Measurements from ENCODE around the gene CNOT6L.

The CNOT6L gene

GRCh38 chr4:77710059-77710458 lies 109.1 kb downstream of the CNOT6L start:
- DNase-seq, result no peak

DNA sequence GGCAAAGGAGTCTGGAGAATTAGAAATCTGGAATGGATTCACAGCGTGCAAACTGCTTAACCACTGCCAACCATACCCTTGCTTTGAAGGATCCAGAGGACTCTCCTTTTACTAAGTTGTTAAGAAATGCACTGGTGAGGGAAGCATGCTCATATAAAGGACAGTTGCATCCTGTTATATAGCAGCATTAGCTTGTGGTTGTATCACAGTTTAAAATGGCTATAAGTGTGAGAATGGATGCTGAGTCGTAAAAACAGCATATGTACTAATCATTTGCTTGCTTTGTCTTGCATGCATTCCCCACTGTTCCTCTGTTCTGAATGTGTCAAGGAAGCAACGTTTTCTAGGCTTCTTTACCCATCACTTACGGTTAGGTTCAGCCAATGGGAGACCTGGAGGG lies 112.5 kb downstream of the CNOT6L start:
- no peak for DNase-seq

GRCh38 chr4:77703666-77704065 lies 115.5 kb downstream of the CNOT6L start:
- no peak for DNase-seq

GRCh38 chr4:77701121-77701520 lies 118.0 kb downstream of the CNOT6L start:
- DNase-seq, result no peak

DNA sequence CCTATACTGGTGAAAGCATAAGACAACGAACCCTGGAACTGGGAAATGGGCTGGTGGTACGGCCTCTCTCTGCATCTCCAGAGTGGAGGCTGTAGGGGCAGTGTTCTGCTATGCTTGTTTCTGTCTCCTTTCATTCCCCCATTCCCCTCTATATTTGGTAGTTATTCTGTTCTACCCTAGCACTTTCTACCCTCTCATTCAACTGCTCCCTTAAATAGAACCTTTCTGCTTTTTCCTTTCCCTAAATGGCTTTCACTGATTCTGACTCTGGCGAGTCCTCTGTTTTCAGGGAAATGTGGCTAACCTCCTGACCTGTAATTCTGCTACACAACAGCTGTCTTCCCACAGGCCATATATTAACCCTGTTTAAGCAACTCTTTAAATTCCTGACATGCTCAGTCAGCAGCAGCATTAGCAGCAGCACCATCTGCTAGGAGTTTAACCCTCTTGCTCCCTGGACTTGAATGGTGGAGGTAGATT lies 119.4 kb downstream of the CNOT6L start:
- no peak for DNase-seq

DNA sequence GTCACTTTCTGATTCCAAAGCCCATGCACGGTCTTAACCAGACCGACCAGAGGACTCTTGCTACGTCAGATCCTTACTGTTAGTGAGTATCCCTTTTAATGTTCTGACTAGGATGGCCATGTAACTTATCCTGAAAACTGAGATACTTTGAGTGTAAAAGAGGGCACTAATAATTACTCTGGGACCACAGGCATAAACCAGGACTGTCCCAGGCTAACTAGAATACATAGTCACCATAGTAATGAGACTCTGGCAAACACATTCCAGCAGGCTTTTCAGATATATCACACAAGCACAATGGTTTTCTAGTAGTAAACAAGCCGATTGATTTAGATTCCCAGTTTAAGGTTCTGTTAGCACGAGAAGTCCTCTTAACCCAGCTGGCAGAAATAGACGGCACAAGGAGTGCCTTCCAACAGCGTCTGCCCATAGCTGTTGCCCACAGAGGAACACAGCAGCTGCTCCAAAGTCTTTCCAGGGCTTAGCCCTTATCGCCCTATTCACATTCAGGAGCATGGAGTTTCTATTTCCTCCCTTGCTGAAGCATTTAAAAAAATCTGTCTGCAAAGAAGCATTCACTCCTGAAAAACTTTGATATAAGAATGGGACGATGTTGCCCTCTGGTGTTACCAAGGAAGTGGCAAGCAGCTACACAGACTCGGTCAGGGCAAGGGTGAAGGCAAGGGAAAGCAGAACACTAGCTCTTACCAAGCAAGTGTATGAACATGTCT lies 121.1 kb downstream of the CNOT6L start:
- no peak for DNase-seq

DNA sequence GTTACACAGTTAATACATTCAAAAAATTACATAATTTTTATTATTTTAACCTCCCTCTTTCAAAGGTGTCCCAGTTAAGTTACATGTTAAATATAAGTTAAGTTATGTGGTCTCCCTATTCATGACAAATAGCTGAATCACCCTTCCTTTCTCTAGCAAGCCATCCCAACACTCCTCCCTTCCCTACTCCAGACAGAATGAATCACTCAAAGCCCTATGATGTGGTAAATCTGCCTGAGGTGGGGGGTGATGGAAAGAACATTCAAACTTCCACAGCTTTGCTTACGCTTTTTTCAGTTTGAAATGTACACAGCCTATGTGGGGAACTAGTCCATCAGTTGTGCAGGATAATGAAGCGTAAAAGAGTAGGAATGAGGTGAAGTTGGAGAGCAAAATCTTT lies 123.4 kb downstream of the CNOT6L start:
- DNase-seq, result no peak

DNA sequence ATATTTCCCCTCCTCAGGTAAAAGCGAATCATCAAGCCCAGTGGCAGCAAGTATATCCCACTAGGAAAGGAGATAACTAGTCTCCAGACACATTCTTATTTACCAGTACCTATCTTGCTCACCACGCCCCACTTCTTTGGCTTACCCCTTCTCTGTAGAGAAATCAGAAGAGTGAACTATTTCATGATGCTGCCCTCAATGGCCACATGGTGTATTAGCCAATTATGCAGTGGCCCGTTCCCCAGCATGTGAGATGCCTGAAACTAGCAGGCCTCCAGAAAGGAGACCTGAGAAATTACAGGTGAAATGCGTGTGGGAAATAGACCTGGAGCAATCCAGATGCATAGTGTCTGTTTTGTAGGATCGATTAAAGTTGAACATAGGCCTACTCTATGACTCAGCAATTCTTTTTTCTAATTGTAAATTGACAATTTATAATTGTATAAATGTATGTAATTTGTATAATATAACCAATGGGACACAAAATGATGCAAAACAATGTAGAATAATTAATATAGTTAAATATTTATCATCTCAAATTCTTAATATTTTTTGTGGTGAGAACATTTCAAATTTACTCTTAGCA lies 126.2 kb downstream of the CNOT6L start:
- DNase-seq, result no peak

- no peak for DNase-seq
Measured at GRCh38 chr4:77681792-77682191, 137.4 kb downstream of the CNOT6L start.

- no peak for DNase-seq
Measured at GRCh38 chr4:77676842-77677241, 142.3 kb downstream of the CNOT6L start.

DNA sequence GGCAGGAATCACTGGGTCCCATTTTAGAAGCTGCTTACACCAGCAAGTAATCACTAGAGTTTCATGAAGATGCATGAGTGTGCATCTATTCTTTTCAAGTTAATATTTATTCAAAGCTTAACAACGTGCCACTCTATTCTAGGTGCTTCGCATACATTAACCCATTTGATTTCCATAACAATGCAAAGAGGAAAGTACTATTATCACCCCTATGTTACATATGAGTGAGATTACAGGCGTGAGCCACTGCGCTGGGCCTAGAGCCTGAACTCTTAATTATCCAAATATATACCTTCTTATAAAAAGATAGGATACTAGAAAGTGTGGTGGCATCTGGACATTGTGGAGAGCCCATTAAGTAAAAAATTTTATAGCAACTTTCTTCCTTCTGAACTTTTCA lies 148.1 kb downstream of the CNOT6L start:
- no peak for DNase-seq

GRCh38 chr4:77669946-77670590 lies 149.1 kb downstream of the CNOT6L start:
- DNase-seq, result no peak

DNA sequence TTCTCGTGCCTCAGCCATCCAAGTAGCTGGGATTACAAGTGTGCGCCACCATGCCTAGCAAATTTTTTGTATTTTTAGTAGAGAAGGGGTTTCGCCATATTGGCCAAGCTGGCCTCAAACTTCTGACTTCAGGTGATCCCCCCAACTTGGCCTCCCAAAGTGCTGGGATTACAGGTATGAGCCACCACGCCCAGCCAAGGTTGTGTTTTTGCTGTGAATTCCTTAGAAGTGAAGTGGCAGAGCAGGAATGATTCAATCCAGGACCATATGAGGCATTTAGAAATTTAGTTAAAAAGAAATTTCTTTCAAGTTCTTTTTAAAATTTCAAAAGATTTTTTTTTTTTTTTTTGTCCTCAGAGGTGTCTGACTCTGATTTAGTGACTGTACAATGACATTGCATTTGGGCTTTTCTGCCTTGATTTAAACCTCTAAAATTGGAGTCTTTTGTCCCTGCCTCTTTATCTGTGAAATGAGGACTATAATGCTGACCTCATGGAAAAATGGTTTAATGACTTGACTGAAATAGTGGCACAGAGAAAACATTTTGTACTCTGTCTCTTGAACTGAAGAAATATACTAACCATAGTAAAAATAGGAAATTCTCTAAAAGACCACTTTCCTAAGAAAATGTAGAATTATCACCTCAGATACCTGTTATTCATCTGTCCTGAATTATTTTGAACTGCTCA lies 153.6 kb downstream of the CNOT6L start:
- DNase-seq, result no peak
